ENCODE measurements around the gene LDHD.
A peak's percentile ranks its signal among the peaks of the same experiment; 100 is the strongest.
"Not testable (repeated sequence)": the region's sequence is repeated elsewhere in the genome, so short reads cannot be mapped to it uniquely, and the experiment has no call there.

Gene LDHD

DNA sequence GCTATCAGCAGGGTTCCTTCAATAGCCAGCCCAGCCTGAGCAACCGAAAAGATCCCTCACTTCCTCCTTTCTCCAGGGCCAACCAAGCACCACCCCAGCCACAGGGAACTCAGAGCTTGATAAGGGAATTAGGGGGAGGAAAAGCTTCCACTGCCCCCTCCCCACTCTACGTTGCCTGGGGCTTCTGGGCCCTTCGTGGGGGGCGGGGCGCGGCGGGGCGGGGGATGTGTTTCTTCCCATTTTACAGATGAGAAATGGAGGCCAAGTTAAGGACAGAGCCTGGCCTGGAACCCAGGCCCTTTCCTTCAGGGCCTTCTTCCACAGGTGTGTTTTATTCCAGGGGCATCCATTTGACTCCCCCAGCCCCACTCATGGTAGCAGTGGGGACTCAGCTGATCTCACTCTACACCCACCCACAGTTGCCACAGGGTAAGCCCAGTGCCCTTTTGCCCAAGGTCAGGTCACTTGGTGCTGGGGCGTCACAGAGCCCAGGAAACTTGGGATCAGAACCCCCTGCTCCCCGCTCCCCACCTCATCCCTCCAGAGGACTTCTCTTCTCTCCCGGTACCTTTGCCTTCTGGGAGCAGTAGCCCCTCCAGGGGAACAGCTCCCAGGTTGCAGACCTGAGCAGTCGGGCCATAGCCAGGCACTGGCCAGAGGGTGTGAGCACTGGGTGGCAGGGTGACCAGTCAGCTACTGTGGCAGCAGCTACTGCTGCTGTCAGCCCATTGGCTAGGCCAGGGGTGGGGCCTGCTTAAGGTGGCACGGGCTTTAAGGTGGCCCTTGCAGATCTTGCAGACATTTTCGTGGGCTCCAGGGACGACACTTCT lies at the start of gene LDHD:
TSS of gene LDHD (minus strand) at position 700 of the 830 bp plus-strand sequence. CDS start at position 640, 60 bp downstream.
- DNase-seq (ENCODE audit: low read depth in 2 of 2, low spot score in 1 of 2) = no peak

DNA sequence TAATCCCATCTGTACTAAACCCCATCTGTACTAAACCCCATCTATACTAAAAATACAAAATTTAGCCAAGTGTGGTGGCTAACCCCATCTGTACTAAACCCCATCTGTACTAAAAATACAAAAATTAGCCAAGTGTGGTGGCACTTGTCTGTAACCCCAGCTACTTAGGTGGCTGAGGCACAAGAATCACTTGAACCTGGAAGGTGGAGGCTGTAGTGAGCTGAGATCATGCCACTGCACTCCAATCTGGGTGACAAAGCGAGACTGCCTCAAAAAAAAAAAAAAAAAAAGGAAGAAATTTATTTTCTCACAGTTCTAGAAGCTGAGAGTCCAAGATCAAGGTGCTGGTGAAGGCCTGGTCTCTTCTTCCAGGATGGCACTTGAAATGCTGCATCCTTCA lies 43.8 kb upstream of the LDHD start:
- DNase-seq (ENCODE audit: low read depth in 2 of 2, low spot score in 1 of 2) = no peak

DNA sequence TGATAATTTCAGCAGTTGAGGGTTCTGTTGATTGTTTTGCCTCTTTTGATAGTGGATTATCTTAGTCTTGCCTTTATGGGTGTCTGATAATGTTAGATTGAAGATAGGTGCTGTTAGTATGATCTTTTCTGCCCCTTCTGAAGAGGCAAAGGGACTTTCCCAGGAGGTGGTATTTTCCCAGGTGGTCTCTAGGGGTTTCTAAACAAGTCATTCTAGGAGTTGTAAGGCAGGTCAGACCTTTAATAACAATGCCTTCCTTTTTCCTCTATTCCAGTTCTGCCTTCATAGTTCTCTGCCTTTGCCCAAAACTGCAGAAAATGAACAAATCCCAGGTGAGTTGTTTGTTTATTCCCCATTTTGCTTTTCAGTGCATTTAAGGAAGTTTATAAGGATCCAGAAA lies 36.1 kb upstream of the LDHD start:
- DNase-seq (ENCODE audit: low read depth in 2 of 2, low spot score in 1 of 2) = no peak

DNA sequence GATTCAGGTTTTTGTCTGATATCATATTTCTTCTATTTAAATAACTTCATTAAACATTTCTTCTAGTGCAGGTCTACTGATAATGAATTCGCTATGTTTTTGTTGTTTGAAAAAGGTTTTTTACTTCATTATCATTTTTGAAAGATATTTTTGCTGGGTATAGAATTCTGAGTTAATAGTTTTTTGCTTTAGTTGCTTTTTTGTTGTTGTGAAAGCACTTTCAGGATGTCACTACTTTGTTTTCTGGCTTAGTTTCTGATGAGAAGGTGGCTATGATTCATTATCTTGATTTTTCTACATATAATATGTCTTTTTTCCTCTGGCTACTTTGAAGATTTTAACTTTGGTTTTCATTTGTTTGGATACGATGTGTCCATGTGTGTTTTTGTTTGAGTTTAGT lies 35.2 kb upstream of the LDHD start:
- no peak for DNase-seq (ENCODE audit: low read depth in 2 of 2, low spot score in 1 of 2)

DNA sequence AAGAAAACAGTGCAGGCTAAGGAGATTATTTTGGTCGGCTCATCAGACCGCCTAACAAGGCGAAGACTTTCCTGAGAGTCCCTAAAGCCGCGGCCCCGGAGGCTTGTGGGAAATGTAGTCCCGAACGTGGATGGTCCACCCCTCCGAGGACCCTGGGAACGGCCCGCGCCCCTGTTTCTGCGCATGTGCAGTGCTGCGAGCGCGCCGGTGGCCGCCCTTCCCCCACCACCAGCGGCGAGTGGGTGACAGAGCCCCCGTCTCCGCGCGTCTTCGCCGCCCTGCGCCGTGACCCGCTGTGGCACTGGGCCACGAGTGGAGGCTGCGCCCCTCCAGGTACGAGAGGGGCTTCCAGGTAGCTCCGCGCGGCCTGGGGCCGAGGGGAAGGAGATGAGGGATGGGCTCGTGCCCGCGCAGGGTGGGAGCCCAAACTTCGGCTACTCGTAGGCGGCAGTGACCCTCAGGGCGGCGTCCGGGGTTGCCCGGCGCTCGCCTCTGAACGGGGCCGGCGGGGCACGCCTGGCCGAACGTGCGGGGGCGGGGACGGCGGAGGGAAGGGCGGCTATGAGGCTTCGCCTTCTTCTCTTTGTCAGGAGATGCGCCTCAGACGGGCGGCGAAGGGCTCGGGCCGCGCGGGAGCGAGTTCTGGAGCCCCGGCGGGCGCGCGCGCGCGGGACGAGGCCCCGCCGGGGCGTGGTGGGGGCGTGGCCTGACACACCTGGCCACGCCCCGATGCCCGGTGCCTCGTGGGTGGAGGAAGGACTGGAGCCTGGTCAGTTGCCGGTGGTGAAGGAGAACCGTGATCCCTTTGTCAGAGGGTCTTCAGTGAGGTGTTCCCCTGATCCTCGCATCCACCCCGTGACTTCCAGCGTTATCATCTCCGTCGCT lies 32.0 kb upstream of the LDHD start, which contains the start of gene ZFP1:
TSS of gene ZFP1 (plus strand) at position 214 of the 885 bp plus-strand sequence. CDS start 4,428 bp downstream, outside the sequence.
- DNase-seq (ENCODE audit: low read depth in 2 of 2, low spot score in 1 of 2) = peak; percentile 89 to 91

DNA sequence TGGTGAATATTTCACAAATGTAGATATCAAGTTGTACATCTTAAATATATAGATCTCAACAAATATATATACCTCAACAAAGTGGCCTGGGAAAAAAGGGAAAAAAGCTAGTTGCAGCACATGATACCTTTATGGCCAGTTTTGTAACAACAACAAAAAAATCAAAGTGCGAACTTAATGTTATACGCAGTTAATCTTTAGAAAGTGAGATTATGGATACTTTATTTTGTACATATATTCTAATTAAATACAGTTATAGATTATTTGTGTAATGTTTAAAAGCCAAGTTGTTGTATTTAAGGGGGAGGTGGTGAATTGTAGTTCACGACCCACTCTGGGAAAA lies 31.4 kb upstream of the LDHD start:
- no peak for DNase-seq (ENCODE audit: low read depth in 2 of 2, low spot score in 1 of 2)

DNA sequence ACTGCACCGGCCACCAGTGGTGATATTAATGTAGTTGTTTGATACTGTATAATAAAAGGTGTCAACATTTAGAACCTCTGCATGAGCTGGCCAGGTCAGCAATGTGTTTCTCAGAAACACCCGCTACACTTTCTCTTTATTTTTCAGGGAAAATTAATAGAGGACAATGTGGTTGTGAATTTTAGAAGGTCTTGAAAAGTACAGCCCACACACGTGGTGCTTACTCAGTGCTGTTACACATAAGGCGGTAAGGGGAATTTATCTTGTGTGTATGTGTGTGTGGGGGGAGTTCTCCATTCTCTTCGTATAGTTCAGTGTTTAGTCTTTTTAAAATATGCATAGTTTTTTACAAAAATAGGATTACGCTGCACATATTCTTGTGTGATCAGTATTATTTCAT lies 27.4 kb upstream of the LDHD start:
- DNase-seq (ENCODE audit: low read depth in 2 of 2, low spot score in 1 of 2) = no peak

DNA sequence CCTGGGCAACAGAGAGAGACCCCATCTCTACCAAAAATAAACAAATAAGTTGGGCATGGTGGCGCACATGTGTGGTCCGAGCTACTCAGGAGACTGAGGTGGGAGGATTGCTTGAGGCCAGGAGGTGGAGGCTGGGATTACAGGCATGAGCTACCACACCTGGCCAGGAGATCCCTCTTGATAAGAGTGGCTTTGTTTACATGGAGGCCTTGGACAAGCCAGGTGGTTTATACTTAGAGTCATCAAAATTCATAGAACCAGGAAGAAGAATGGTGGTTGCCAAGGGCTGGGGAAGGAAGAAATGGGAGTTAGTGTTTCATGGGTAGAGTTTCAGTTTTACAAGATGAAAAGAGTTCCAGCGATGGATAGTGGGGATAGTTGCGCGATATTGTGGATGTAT lies 22.9 kb upstream of the LDHD start:
- DNase-seq (ENCODE audit: low read depth in 2 of 2, low spot score in 1 of 2) = no peak

DNA sequence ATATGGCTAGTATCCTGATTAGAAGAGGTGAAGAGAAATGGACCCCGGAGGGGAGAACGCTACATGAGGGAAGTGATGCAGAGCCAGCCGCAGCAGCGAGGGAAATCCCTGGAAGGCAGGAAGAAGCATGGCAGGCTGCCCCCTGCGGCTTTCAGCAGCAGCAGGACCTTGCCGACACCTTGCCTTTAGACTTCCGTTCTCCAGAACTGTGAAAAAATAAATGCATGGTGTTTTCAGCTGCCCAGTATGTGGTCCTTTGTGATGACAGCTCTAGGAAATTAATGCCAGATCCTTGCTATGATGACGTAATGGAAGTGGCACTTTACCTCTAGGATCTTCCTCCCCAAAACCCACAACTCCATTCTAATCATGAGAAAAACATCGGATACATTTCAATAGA lies 22.1 kb upstream of the LDHD start:
- no peak for DNase-seq (ENCODE audit: low read depth in 2 of 2, low spot score in 1 of 2)

DNA sequence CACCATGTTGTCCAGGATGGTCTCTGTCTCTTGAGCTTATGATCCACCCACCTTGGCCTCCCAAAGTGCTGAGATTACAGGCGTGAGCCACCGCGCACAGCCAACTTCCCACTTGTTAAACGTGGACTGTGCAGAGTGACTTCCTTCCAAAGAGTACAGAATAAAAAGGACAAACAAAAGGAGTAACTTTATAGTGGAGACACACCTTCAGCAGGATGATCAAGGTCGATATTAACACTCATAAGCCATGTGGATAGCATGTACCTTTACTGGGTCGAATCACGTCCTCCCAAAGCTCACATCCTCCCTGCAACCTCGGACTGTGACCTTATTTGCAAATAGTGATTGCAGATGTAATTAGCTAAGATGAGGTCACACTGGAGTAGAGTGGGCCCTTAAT lies 21.7 kb upstream of the LDHD start:
- DNase-seq (ENCODE audit: low read depth in 2 of 2, low spot score in 1 of 2) = no peak

DNA sequence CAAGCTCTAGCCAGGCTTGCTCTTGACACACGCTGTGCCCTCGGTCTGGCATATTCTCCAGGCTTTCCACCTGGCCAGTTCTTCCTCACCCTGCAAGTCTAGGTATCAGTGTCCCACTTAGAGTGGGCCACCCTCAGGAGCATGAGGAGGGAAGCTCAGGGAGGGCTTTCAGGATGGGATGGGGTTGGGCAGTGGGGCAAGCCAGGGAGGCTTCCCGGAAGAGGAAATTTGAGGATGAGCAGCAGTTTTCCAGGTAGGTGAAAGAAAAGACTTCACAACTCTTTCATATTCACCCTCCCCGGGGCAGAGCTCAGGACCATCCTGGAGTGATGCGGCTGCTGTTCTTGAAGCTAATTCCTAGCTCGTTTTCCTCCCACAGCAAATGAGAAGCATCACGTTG lies 14.5 kb upstream of the LDHD start:
- no peak for DNase-seq (ENCODE audit: low read depth in 2 of 2, low spot score in 1 of 2)

DNA sequence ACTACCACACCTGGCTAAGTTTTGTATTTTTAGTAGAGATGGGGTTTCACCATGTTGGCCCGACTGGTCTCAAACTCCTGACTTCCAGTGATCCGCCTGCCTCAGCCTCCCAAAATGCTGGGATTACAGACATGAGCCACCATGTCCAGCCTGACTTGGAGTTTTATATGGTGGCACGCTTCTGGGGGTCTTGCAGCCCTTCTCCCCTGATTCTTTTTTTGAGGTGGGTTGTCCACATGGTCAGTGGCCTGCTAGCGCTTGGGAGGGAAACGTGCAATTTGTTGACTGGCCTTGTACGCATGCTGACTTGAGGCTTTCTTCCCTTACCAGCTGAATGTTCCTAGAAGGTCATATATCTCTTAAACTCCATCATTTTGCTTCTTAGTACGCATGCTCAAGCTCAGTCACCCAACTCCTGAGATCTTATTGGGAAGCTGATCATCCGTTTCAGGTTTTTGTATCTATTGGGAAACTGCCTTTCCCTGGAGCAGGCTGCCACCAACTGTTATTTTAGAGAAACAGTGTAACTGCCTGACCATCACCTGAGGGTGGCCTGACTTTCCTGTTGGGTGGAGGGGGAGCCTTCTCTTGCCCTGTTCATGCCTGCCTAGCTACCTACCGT lies 13.7 kb upstream of the LDHD start:
- no peak for DNase-seq (ENCODE audit: low read depth in 2 of 2, low spot score in 1 of 2)

DNA sequence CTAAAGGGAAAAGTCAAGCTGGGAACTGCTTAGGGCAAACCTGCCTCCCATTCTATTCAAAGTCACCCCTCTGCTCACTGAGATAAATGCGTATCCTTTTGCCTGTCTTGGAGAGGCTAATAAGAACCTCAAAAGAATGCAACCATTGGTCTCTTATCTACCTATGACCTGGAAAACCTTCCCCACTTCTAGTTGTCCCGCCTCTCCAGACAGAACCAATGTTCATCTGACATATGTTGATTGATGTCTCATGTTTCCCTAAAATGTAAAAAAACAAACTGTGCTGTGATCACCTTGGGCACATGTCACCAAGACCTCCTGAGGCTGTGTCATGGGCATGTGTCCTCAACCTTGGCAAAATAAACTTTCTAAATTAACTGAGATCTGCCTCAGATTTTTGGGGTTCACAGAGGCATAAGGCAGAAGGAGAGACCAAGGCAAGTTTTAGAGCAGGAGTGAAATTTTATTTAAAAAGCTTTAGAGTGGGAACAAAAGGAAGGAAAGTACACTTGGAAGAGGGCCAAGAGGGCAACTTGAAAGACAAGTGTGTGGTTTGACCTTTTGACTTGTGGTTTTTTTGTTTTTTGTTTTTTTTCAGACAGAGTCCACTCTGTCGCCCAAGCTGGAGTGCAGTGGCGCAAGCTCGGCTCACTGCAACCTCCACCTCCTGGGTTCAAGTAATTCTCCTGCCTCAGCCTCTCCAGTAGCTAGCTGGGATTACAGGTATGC lies 13.0 kb upstream of the LDHD start:
- not testable (repeated sequence) for DNase-seq (ENCODE audit: low read depth in 2 of 2, low spot score in 1 of 2)

DNA sequence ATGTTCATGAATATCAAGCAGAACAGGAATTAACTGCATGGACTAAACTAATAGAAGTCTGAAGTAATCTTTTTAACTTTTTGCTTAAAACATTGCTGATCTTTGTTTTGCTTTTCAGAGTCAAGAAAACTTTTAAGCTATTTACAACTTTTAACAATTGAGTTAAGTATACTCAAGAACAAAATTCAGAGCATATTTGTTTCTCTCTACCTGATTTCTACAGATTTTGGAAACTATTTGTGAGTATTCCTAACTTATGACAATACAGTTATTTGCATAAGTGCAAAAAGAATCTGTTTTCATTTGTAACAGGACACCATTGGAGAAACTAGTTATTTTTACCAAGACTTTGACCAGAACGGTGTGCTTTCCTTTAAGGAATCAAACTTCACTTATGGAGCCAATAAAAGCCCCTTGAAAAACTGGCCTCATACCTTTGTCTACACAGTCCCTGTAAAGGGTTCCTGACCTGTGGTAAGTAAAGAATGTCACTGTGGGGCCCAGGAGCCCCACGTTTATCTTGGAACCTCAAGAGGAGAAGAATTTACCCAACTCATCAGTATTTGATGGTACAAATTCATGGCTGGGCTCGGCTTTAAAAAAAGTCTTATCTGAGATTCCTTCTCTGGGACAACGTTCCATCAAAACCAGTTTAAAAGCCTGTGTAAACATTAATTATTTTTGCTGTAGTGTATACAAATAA lies 11.3 kb upstream of the LDHD start:
- no peak for DNase-seq (ENCODE audit: low read depth in 2 of 2, low spot score in 1 of 2)

DNA sequence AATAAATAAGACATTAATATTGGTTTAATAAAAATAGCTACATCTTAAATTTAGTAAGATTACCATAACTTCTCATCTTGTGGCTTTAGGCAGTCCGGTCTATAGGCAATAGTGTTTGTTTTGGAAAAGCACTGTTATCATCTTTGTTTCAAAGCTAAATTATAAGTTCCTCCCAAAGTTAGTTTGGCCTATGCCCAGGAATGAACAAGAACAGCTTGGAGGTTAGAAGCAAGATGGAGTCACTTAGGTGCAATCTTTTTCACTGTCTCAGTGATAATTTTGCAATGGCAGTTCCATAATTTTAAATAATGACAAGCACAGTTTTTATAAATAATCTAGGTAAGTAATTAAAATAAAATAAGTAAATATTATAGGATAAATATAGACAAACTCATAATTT lies 6.0 kb upstream of the LDHD start:
- no peak for DNase-seq (ENCODE audit: low read depth in 2 of 2, low spot score in 1 of 2)

DNA sequence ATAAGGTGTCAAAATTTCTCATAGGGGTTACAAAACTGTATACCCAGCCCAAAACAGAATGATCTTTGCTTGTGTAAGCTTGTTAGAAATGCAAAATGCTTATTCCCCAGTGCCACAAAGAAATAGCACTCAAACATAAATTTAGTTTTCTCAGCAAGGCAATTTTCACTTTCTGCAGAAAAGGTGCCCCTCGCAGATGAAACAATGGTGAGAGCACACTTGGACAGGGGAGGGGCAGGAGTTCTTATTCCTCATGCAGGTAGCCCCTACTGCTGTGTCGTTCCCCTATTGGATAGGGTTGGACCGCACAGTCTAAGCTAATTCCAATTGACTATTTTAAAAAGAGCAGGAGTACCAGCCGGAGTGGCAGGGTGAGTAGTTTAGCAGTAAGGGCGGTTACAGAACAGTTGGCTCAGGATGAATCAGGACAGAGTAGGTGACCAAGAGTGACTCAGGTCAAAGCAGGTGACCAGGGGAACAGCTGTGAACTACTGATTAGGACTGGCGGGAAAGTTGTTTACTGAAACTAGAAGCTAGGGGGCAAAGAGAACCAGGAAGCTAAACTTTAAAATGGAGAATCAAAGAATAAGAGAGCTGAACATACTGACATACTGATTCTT lies 5.5 kb upstream of the LDHD start:
- DNase-seq (ENCODE audit: low read depth in 2 of 2, low spot score in 1 of 2) = no peak

DNA sequence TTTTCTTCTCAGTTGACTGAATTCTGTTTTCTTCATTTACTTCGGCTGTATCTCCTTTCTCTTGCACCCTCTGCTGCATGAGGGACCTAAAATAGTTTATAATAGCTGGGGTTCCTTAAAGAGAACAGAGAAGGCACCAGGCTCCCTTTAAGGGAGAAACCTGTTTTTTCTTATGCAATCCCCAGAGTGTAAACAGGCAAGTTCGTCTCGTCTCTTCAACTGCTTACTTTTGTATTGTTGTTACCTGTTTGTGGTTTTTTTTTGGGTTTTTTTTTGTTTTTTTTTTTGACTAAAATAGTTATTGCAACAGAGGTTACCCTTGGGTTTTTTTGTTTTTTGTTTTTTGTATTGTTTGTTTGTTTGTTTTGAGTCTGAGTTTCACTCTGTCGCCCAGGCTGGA lies 3.7 kb upstream of the LDHD start:
- no peak for DNase-seq (ENCODE audit: low read depth in 2 of 2, low spot score in 1 of 2)

DNA sequence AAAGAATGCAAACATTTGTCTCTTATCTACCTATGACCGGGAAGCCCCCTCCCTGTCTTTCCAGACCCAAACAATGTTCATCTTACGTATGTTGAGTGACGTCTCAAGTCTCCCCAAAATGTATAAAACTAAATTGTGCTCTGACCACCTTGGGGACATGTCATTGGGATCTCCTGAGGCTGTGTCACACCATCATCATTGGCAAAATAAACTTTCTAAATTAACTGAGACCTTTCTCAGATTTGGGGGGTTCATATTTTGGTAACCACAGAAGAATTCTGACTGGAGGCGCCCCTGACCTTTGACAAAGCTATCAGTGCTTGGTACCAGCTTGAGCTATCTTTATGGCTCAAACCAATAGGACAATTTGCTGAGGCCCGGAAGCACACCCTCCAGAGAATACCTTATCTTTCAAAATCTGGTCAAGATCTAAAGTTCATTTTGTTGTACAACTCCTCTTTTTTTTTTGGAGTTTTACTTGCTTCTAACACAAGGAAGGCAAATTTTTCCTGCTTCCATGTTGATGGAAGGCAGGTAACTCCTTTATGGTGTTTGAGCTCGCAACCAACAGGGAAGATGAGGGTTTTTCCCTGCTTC lies 2.5 kb upstream of the LDHD start:
- no peak for DNase-seq (ENCODE audit: low read depth in 2 of 2, low spot score in 1 of 2)

DNA sequence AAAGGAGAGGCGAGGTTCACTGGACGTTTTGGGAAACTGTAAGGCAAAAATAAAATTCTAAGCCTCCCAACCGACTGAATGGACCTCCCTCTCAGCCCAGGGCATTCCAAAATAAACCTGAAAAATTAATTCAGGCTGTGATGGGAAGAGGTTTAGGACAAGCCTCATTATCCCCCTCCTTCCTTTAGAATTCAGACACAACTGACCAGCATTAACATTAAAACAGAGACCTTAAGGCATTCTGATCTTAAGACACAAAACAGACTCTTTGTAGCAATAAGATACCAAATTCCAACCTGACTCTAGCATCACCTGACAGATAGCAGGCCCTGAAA lies 298 bp upstream of the LDHD start:
- DNase-seq (ENCODE audit: low read depth in 2 of 2, low spot score in 1 of 2) = no peak
